BLaER1 treated with 17β-estradiol and CSF1 and Interleukin-3, amounts not matched to agents 10 nM and 100 nM (cell line): ENCODE data around the gene RFX3.

Experiments
- H3K27ac ChIP-seq, 11 experiments: shearing (Covaris generic); formaldehyde crosslinking; 2 replicates each; pipeline ENCODE4 v1.8.1; 2022
- H3K27me3 ChIP-seq, 11 experiments: shearing (Covaris generic); formaldehyde crosslinking; 2 replicates each; pipeline ENCODE4 v1.8.1; 2022
- H3K36me3 ChIP-seq, 11 experiments: shearing (Covaris generic); formaldehyde crosslinking; 2 replicates each; pipeline ENCODE4 v1.8.1; 2022
- H3K4me1 ChIP-seq, 10 experiments: shearing (Covaris generic); formaldehyde crosslinking; 2 replicates each; pipeline ENCODE4 v1.8.1; 2022
- H3K4me2 ChIP-seq, 11 experiments: shearing (Covaris generic); formaldehyde crosslinking; 2 replicates each; pipeline ENCODE4 v1.8.1; 2022
- H3K4me3 ChIP-seq, 10 experiments: shearing (Covaris generic); formaldehyde crosslinking; 2 replicates each; pipeline ENCODE4 v1.8.1; 2022
- H3K9ac ChIP-seq, 11 experiments: shearing (Covaris generic); formaldehyde crosslinking; 2 replicates each; pipeline ENCODE4 v1.8.1; 2022
- H3K9me3 ChIP-seq, 11 experiments: shearing (Covaris generic); formaldehyde crosslinking; replicated peaks in 1 of 11; 2 replicates each; pipeline ENCODE4 v1.8.1; 2022
- H4K20me1 ChIP-seq, 11 experiments: shearing (Covaris generic); formaldehyde crosslinking; 2 replicates each; pipeline ENCODE4 v1.8.1; 2022
- Cebpa-rat ChIP-seq, 11 experiments: shearing (Covaris generic); IDR thresholded peaks; 2 replicates each; pipeline ENCODE4 v1.8.1; 2022

The RFX3 gene

DNA sequence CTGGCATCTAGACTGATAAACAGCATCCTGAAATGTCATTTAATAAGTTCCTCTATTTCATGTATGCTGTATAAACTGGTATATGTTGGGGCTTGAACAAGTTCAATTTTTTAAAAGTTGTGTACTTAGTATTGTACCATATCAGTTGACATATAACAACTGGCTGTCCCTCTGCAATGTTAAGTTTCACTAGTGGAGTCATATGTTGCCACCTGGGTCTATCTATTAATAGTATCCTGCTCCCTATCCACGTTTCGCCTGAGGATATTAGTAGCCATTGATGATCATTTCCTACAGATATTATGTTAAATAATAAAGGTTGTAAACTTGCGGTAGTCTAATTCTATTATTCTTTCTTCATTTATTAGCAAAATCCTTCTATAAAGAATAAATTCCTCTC is 177.6 kb downstream of the RFX3 start:
- Histone ChIP-seq H4K20me1 (no peaks in the 10 kb centered on the region), H3K9me3 (peaks cover 0 to 6% (median 4%) of the 10 kb centered on the region in 11 experiments; a peak in 9 of 22 replicates), H3K9ac (no peak overlapping the region), H3K4me1 (no peaks in the 10 kb centered on the region), H3K4me3 (no peak overlapping the region), H3K4me2 (no peak overlapping the region), H3K27me3 (no peaks in the 10 kb centered on the region), H3K27ac (no peak overlapping the region), H3K36me3 (peaks cover 0 to 4% (median 0%) of the 10 kb centered on the region in 11 experiments; a peak in 3 of 22 replicates)
- no peak for TF ChIP-seq Cebpa-rat (IDR thresholded peaks at IDR 0.05)

DNA sequence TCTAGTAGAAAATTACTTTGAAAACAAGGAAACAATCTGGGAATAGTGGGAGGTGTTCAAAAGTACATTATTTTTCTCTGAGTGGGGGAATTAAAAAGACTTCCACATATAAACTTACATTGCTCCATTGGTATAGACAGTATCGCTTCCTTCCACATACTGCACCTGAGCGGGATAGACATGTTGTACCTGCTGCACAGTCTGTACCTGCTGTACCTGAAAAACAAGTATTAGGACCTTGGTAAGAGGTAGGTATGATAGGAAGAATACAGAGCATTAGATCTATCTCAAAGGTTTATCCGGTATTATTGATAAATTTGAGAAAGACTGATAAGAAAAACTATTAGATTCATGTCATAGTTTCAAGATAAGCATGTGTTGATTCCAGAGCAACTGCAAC is 179.3 kb downstream of the RFX3 start:
- TF ChIP-seq Cebpa-rat (IDR thresholded peaks at IDR 0.05): no peak
- 0 out of 22 replicates have a peak, but pooled peaks cover 0 to under 1% (median 0%) of the 10 kb centered on the region in 11 experiments for H3K9me3 ChIP-seq
- H3K4me2 ChIP-seq: no peak overlapping the region
- H3K27ac ChIP-seq: no peak overlapping the region
- no peak overlapping the region for H3K4me3 ChIP-seq
- peaks cover 0 to 3% (median 0%) of the 10 kb centered on the region in 10 experiments; a peak in 1 of 20 replicates for H3K4me1 ChIP-seq
- H3K36me3 ChIP-seq: peaks cover 0 to 4% (median 0%) of the 10 kb centered on the region in 11 experiments; a peak in 3 of 22 replicates
- no peaks in the 10 kb centered on the region for H4K20me1 ChIP-seq
- H3K27me3 ChIP-seq: no peaks in the 10 kb centered on the region
- H3K9ac ChIP-seq: no peak overlapping the region

DNA sequence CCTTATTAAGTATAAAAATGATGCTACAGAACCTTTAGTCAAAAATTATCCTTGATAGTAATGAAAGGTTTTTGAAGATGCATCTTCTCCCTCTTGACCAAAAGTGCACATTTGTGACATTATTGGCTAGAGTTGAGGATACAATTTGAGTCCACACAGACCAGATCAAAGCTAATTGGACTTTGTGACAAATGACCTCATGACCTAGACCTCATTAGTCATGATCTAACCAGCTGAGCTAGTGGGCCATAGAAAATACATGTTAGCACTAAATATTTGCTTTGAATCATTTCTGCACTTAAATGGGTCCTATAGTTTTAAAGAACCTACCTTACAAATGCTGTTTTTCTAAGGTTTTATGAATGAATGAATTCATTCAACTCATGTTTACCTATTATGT is 182.1 kb downstream of the RFX3 start:
- Histone ChIP-seq H3K27me3 (no peaks in the 10 kb centered on the region), H3K27ac (no peak overlapping the region), H3K9ac (no peak overlapping the region), H3K9me3 (peaks cover 0 to 9% (median 0%) of the 10 kb centered on the region in 11 experiments; a peak in 2 of 22 replicates), H3K36me3 (peaks cover 0 to 6% (median 0%) of the 10 kb centered on the region in 11 experiments; a peak in 3 of 22 replicates), H3K4me1 (peaks cover 0 to 3% (median 0%) of the 10 kb centered on the region in 10 experiments; a peak in 1 of 20 replicates), H3K4me2 (no peak overlapping the region), H4K20me1 (no peaks in the 10 kb centered on the region), H3K4me3 (no peak overlapping the region)
- TF ChIP-seq Cebpa-rat (IDR thresholded peaks at IDR 0.05): no peak

DNA sequence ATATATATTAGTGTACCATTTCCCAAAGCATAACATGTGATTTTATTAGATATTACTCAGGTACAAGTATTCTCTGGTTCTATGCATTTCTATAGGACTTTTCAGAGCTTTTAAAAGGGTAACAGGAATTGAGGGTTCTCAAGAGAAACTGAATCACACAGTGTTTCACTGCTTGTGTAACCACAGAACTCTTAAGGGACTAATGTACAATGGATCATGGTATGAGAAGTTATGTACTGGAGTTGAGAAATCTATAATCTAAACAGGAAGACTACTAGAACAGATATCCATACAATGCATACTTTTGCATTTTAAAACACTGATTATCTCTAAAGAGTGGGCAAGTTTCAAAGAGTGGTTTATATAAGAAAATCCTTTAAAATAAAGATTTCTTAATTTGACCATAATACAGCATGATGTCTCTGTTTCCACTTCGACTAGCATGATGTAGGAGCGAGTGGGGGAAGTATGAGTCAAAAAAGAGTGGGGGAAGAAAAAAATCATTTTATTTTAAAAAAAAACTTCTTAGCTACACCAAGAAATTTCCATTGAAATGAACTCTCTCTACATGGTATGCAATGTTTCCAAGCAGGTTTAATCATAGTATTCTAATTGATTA is 183.5 kb downstream of the RFX3 start:
- H3K4me2 ChIP-seq: no peak overlapping the region
- H3K4me1 ChIP-seq: peaks cover 0 to 3% (median 0%) of the 10 kb centered on the region in 10 experiments; a peak in 1 of 20 replicates
- TF ChIP-seq Cebpa-rat (IDR thresholded peaks at IDR 0.05): no peak
- H3K27me3 ChIP-seq: no peaks in the 10 kb centered on the region
- H3K27ac ChIP-seq: no peak overlapping the region
- peaks cover 0 to 6% (median 0%) of the 10 kb centered on the region in 11 experiments; a peak in 3 of 22 replicates for H3K36me3 ChIP-seq
- peaks cover 0 to 9% (median 0%) of the 10 kb centered on the region in 11 experiments; a peak in 2 of 22 replicates for H3K9me3 ChIP-seq
- H4K20me1 ChIP-seq: no peaks in the 10 kb centered on the region
- no peak overlapping the region for H3K4me3 ChIP-seq
- no peak overlapping the region for H3K9ac ChIP-seq

DNA sequence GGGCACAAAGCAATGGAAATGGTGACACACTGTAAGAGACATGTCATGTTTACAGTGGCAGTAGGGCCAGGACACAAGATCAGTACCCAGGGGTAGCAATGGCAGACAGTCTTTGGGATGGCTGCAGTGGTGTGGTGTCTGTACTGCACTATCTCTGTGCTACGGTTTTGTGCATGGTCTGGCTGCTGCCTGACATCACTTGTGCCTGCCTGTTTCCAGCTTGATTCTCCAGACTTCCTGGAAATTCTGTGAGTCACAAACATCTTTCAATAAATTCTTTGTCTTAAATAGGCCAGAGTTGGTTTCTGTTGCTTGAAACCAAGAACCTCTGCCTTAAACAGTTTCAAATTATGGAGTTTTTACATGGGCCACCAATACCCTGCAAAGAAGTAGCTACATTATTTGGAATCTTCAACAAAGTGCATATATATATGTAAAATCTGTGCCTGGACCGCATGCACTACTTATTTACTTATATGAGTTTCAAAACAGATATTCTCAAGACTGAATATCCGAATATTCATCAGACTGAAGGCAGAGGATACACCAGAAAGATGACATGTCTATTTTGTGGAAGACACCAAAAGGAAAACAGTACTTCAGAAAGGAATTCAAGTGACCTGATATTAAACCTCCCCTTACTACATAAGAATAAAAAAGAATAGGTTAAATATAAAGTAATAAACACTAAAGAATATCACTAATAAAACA is 188.1 kb downstream of the RFX3 start:
- Histone ChIP-seq H3K27me3 (no peaks in the 10 kb centered on the region), H3K9me3 (peaks cover 0 to 9% (median 0%) of the 10 kb centered on the region in 11 experiments; a peak in 2 of 22 replicates), H4K20me1 (no peaks in the 10 kb centered on the region), H3K27ac (no peak overlapping the region), H3K4me1 (peaks cover 0 to 3% (median 0%) of the 10 kb centered on the region in 10 experiments; a peak in 1 of 20 replicates), H3K36me3 (0 out of 22 replicates have a peak, but pooled peaks cover 0 to 6% (median 0%) of the 10 kb centered on the region in 11 experiments), H3K9ac (no peak overlapping the region), H3K4me3 (no peak overlapping the region), H3K4me2 (no peak overlapping the region)
- no peak for TF ChIP-seq Cebpa-rat (IDR thresholded peaks at IDR 0.05)

DNA sequence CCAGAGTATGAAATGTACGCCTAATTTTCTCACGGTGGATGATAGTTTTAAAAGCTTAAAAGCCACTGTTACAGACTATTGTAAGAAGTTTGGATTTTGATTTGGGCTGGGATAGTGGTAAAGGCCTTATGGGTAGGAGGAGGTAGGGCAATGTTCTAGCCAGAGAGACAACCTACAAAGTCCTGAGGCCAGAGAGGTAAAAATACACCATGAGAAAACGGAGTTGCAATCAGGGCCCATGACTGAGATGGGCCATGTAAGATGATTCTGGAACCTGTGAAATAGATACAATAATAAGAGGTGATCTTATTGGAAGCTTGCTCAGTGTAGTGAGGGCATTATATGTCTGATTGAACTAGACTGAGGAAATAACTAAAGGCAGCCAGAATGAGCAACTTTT is 188.8 kb downstream of the RFX3 start:
- Histone ChIP-seq H3K4me2 (no peak overlapping the region), H3K27ac (no peak overlapping the region), H3K27me3 (no peaks in the 10 kb centered on the region), H3K4me3 (no peak overlapping the region), H3K9ac (no peak overlapping the region), H3K4me1 (no peaks in the 10 kb centered on the region), H3K36me3 (0 out of 22 replicates have a peak, but pooled peaks cover 0 to 6% (median 0%) of the 10 kb centered on the region in 11 experiments), H3K9me3 (peaks cover 0 to 9% (median 0%) of the 10 kb centered on the region in 11 experiments; a peak in 2 of 22 replicates), H4K20me1 (no peaks in the 10 kb centered on the region)
- no peak for TF ChIP-seq Cebpa-rat (IDR thresholded peaks at IDR 0.05)

DNA sequence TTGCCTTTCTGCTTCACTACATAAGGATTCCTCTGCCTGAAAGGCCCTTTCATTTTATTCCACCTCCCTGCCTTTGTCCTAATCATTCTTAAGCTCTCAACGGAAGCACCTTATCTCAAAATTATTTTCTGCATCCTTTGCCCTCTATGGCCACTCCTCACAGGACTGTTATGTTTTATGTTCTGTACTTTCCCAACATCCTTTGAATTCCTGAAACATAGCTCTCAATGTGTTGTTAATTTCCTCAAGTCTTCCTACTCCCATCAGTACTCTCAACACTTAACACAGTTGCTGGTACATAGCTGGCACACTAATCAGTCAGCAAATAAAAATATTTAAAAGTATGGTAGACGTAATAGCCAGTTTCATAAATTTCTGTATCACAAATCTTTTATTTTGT is 193.0 kb downstream of the RFX3 start:
- Histone ChIP-seq H3K4me2 (no peak overlapping the region), H3K36me3 (peaks cover 0 to 26% (median 10%) of the 10 kb centered on the region in 11 experiments; a peak in 17 of 22 replicates), H3K27me3 (no peaks in the 10 kb centered on the region), H3K27ac (no peak overlapping the region), H3K4me3 (no peak overlapping the region), H4K20me1 (no peaks in the 10 kb centered on the region), H3K9me3 (no peaks in the 10 kb centered on the region), H3K9ac (no peak overlapping the region), H3K4me1 (no peaks in the 10 kb centered on the region)
- no peak for TF ChIP-seq Cebpa-rat (IDR thresholded peaks at IDR 0.05)

DNA sequence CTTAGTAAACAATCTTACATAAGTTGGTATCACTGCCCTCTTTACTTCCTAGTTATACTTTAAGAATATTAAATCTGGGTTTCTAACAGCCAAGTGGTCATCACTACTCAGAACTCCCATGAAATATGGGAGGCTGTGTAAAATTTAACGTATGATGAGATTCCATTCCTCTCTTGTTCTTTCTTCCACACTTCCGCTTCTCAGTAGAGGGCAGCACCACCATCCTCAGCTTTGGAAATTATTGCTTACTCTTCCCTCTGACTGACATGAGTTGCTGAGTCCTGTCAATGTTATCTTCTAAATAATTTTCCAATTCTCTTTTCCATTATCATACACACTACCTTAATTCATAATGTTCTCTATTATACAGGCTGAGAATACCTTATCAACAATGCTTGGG is 194.0 kb downstream of the RFX3 start:
- H3K27ac ChIP-seq: no peak overlapping the region
- no peak overlapping the region for H3K4me3 ChIP-seq
- no peaks in the 10 kb centered on the region for H4K20me1 ChIP-seq
- H3K27me3 ChIP-seq: no peaks in the 10 kb centered on the region
- no peaks in the 10 kb centered on the region for H3K9me3 ChIP-seq
- peaks cover 0 to 26% (median 10%) of the 10 kb centered on the region in 11 experiments; a peak in 17 of 22 replicates for H3K36me3 ChIP-seq
- no peaks in the 10 kb centered on the region for H3K4me1 ChIP-seq
- H3K4me2 ChIP-seq: no peak overlapping the region
- TF ChIP-seq Cebpa-rat (IDR thresholded peaks at IDR 0.05): no peak
- no peak overlapping the region for H3K9ac ChIP-seq

DNA sequence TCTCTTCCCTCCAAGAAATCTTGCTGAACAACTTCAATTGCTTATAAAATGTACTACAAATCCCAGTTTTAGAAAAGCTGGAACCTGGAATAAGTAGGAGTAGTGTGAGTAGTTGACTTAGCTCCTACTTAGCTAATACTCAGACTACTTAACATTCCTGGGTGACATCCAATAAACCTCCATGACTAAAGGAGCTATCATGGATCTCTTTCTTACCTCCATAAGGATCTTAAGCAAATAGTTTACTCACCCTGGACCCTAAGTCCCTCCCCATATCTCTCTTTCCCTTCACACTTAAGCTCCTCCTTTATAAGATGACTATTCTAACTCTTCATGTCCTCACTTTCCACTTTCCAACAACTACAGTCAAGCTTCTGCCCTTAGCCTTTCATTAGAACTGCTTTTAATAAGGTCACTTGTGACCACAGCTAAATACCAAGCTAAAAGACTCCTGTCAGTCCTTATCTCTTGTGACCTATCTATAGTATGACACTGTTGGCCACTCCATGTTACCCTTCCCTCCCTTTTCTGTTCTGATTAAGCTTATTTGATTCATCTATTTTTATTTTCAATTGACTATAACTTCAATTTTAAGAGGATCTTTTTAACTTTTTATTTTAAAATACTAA is 194.9 kb downstream of the RFX3 start:
- H4K20me1 ChIP-seq: no peaks in the 10 kb centered on the region
- no peaks in the 10 kb centered on the region for H3K9me3 ChIP-seq
- peaks cover 0 to 26% (median 10%) of the 10 kb centered on the region in 11 experiments; a peak in 17 of 22 replicates for H3K36me3 ChIP-seq
- TF ChIP-seq Cebpa-rat (IDR thresholded peaks at IDR 0.05): no peak
- no peaks in the 10 kb centered on the region for H3K4me1 ChIP-seq
- H3K4me2 ChIP-seq: no peak overlapping the region
- no peak overlapping the region for H3K4me3 ChIP-seq
- H3K27ac ChIP-seq: no peak overlapping the region
- no peak overlapping the region for H3K9ac ChIP-seq
- H3K27me3 ChIP-seq: no peaks in the 10 kb centered on the region
